ENCODE measurements around the gene PRAMEF11.
"Not testable (repeated sequence)": the region's sequence is repeated elsewhere in the genome, so short reads cannot be mapped to it uniquely, and the experiment has no call there.

PRAMEF11 gene

GRCh38 chr1:12831310-12831709, at the start of gene PRAMEF11:
Gene PRAMEF11 (minus strand): TSS chr1:12831410. CDS start chr1:12828789, 2,621 bp downstream.
- H3K4me1 ChIP-seq (ENCODE audit: control insufficient read depth in 1 of 2, insufficient read depth in 2 of 2, low read length in 2 of 2); H3K9me3 ChIP-seq (ENCODE audit: control insufficient read depth in 1 of 2, low read length in 2 of 2); H3K27me3 ChIP-seq (ENCODE audit: control insufficient read depth in 1 of 2, insufficient read depth in 2 of 2, low read length in 2 of 2); H3K36me3 ChIP-seq (ENCODE audit: control insufficient read depth in 1 of 2, insufficient read depth in 2 of 2, low read length in 2 of 2); H3K27ac ChIP-seq (ENCODE audit: low read depth, low read length); H3K4me3 ChIP-seq (ENCODE audit: low read depth in 1 of 2, low read length in 2 of 2); H3K9ac ChIP-seq (ENCODE audit: low read depth in 1 of 2, low read length in 2 of 2): not testable (repeated sequence)

GRCh38 chr1:12878453-12878852, 47.2 kb upstream of the PRAMEF11 start:
- H3K36me3 ChIP-seq (ENCODE audit: control insufficient read depth in 1 of 2, insufficient read depth in 2 of 2, low read length in 2 of 2); H3K27me3 ChIP-seq (ENCODE audit: control insufficient read depth in 1 of 2, insufficient read depth in 2 of 2, low read length in 2 of 2); H3K9me3 ChIP-seq (ENCODE audit: control insufficient read depth in 1 of 2, low read length in 2 of 2); H3K27ac ChIP-seq (ENCODE audit: low read depth, low read length); H3K4me1 ChIP-seq (ENCODE audit: control insufficient read depth in 1 of 2, insufficient read depth in 2 of 2, low read length in 2 of 2); H3K9ac ChIP-seq (ENCODE audit: low read depth in 1 of 2, low read length in 2 of 2); H3K4me3 ChIP-seq (ENCODE audit: low read depth in 1 of 2, low read length in 2 of 2): not testable (repeated sequence)

GRCh38 chr1:12863131-12863880, 32.1 kb upstream of the PRAMEF11 start:
- not testable (repeated sequence) for H3K27ac ChIP-seq (ENCODE audit: low read depth, low read length); H3K9me3 ChIP-seq (ENCODE audit: control insufficient read depth in 1 of 2, low read length in 2 of 2); H3K27me3 ChIP-seq (ENCODE audit: control insufficient read depth in 1 of 2, insufficient read depth in 2 of 2, low read length in 2 of 2); H3K9ac ChIP-seq (ENCODE audit: low read depth in 1 of 2, low read length in 2 of 2); H3K4me1 ChIP-seq (ENCODE audit: control insufficient read depth in 1 of 2, insufficient read depth in 2 of 2, low read length in 2 of 2); H3K4me3 ChIP-seq (ENCODE audit: low read depth in 1 of 2, low read length in 2 of 2); H3K36me3 ChIP-seq (ENCODE audit: control insufficient read depth in 1 of 2, insufficient read depth in 2 of 2, low read length in 2 of 2)

- not testable (repeated sequence) for H3K36me3 ChIP-seq (ENCODE audit: control insufficient read depth in 1 of 2, insufficient read depth in 2 of 2, low read length in 2 of 2); H3K9me3 ChIP-seq (ENCODE audit: control insufficient read depth in 1 of 2, low read length in 2 of 2); H3K27ac ChIP-seq (ENCODE audit: low read depth, low read length); H3K27me3 ChIP-seq (ENCODE audit: control insufficient read depth in 1 of 2, insufficient read depth in 2 of 2, low read length in 2 of 2); H3K4me1 ChIP-seq (ENCODE audit: control insufficient read depth in 1 of 2, insufficient read depth in 2 of 2, low read length in 2 of 2); H3K9ac ChIP-seq (ENCODE audit: low read depth in 1 of 2, low read length in 2 of 2); H3K4me3 ChIP-seq (ENCODE audit: low read depth in 1 of 2, low read length in 2 of 2)
Measured at GRCh38 chr1:12856786-12857185, 25.6 kb upstream of the PRAMEF11 start, which contains the start of gene PRAMEF2. Gene PRAMEF2 (plus strand): TSS chr1:12857086. CDS start chr1:12859010, 1,924 bp downstream.

- no peak overlapping the region for H3K27ac ChIP-seq (ENCODE audit: low read depth, low read length)
- no peaks in the 10 kb centered on the region for H3K36me3 ChIP-seq (ENCODE audit: control insufficient read depth in 1 of 2, insufficient read depth in 2 of 2, low read length in 2 of 2)
- no peaks in the 10 kb centered on the region for H3K27me3 ChIP-seq (ENCODE audit: control insufficient read depth in 1 of 2, insufficient read depth in 2 of 2, low read length in 2 of 2)
- no peak overlapping the region for H3K4me3 ChIP-seq (ENCODE audit: low read depth in 1 of 2, low read length in 2 of 2)
- H3K9me3 ChIP-seq (ENCODE audit: control insufficient read depth in 1 of 2, low read length in 2 of 2) = no peaks in the 10 kb centered on the region
- no peaks in the 10 kb centered on the region for H3K4me1 ChIP-seq (ENCODE audit: control insufficient read depth in 1 of 2, insufficient read depth in 2 of 2, low read length in 2 of 2)
- H3K9ac ChIP-seq (ENCODE audit: low read depth in 1 of 2, low read length in 2 of 2) = no peak overlapping the region
Measured at GRCh38 chr1:12851779-12852178, 20.6 kb upstream of the PRAMEF11 start.

- H3K36me3 ChIP-seq (ENCODE audit: control insufficient read depth in 1 of 2, insufficient read depth in 2 of 2, low read length in 2 of 2); H3K27me3 ChIP-seq (ENCODE audit: control insufficient read depth in 1 of 2, insufficient read depth in 2 of 2, low read length in 2 of 2); H3K9ac ChIP-seq (ENCODE audit: low read depth in 1 of 2, low read length in 2 of 2); H3K4me1 ChIP-seq (ENCODE audit: control insufficient read depth in 1 of 2, insufficient read depth in 2 of 2, low read length in 2 of 2); H3K9me3 ChIP-seq (ENCODE audit: control insufficient read depth in 1 of 2, low read length in 2 of 2); H3K27ac ChIP-seq (ENCODE audit: low read depth, low read length); H3K4me3 ChIP-seq (ENCODE audit: low read depth in 1 of 2, low read length in 2 of 2): not testable (repeated sequence)
Measured at GRCh38 chr1:12848620-12849019, 17.4 kb upstream of the PRAMEF11 start, which contains the start of gene HNRNPCL1. Gene HNRNPCL1 (minus strand): TSS chr1:12848720. CDS start chr1:12848289, 431 bp downstream.

GRCh38 chr1:12833251-12833650, 2.0 kb upstream of the PRAMEF11 start:
- not testable (repeated sequence) for H3K27me3 ChIP-seq (ENCODE audit: control insufficient read depth in 1 of 2, insufficient read depth in 2 of 2, low read length in 2 of 2); H3K4me3 ChIP-seq (ENCODE audit: low read depth in 1 of 2, low read length in 2 of 2); H3K9ac ChIP-seq (ENCODE audit: low read depth in 1 of 2, low read length in 2 of 2); H3K36me3 ChIP-seq (ENCODE audit: control insufficient read depth in 1 of 2, insufficient read depth in 2 of 2, low read length in 2 of 2); H3K9me3 ChIP-seq (ENCODE audit: control insufficient read depth in 1 of 2, low read length in 2 of 2); H3K27ac ChIP-seq (ENCODE audit: low read depth, low read length); H3K4me1 ChIP-seq (ENCODE audit: control insufficient read depth in 1 of 2, insufficient read depth in 2 of 2, low read length in 2 of 2)

- not testable (repeated sequence) for H3K4me3 ChIP-seq (ENCODE audit: low read depth in 1 of 2, low read length in 2 of 2); H3K27ac ChIP-seq (ENCODE audit: low read depth, low read length); H3K4me1 ChIP-seq (ENCODE audit: control insufficient read depth in 1 of 2, insufficient read depth in 2 of 2, low read length in 2 of 2); H3K27me3 ChIP-seq (ENCODE audit: control insufficient read depth in 1 of 2, insufficient read depth in 2 of 2, low read length in 2 of 2); H3K9me3 ChIP-seq (ENCODE audit: control insufficient read depth in 1 of 2, low read length in 2 of 2); H3K36me3 ChIP-seq (ENCODE audit: control insufficient read depth in 1 of 2, insufficient read depth in 2 of 2, low read length in 2 of 2); H3K9ac ChIP-seq (ENCODE audit: low read depth in 1 of 2, low read length in 2 of 2)
Measured at GRCh38 chr1:12819061-12819460, 12.1 kb downstream of the PRAMEF11 start.

- no peaks in the 10 kb centered on the region for H3K4me1 ChIP-seq (ENCODE audit: control insufficient read depth in 1 of 2, insufficient read depth in 2 of 2, low read length in 2 of 2)
- no peaks in the 10 kb centered on the region for H3K9me3 ChIP-seq (ENCODE audit: control insufficient read depth in 1 of 2, low read length in 2 of 2)
- H3K27me3 ChIP-seq (ENCODE audit: control insufficient read depth in 1 of 2, insufficient read depth in 2 of 2, low read length in 2 of 2) = no peaks in the 10 kb centered on the region
- H3K36me3 ChIP-seq (ENCODE audit: control insufficient read depth in 1 of 2, insufficient read depth in 2 of 2, low read length in 2 of 2) = no peaks in the 10 kb centered on the region
- H3K9ac ChIP-seq (ENCODE audit: low read depth in 1 of 2, low read length in 2 of 2) = no peak overlapping the region
- H3K27ac ChIP-seq (ENCODE audit: low read depth, low read length) = no peak overlapping the region
- no peak overlapping the region for H3K4me3 ChIP-seq (ENCODE audit: low read depth in 1 of 2, low read length in 2 of 2)
Measured at GRCh38 chr1:12811409-12811784, 19.8 kb downstream of the PRAMEF11 start.

GRCh38 chr1:12810691-12811408, 20.4 kb downstream of the PRAMEF11 start:
- Histone ChIP-seq H3K4me3 (ENCODE audit: low read depth in 1 of 2, low read length in 2 of 2) (no peak overlapping the region), H3K9ac (ENCODE audit: low read depth in 1 of 2, low read length in 2 of 2) (no peak overlapping the region), H3K4me1 (ENCODE audit: control insufficient read depth in 1 of 2, insufficient read depth in 2 of 2, low read length in 2 of 2) (no peaks in the 10 kb centered on the region), H3K36me3 (ENCODE audit: control insufficient read depth in 1 of 2, insufficient read depth in 2 of 2, low read length in 2 of 2) (no peaks in the 10 kb centered on the region), H3K27me3 (ENCODE audit: control insufficient read depth in 1 of 2, insufficient read depth in 2 of 2, low read length in 2 of 2) (no peaks in the 10 kb centered on the region), H3K27ac (ENCODE audit: low read depth, low read length) (no peak overlapping the region), H3K9me3 (ENCODE audit: control insufficient read depth in 1 of 2, low read length in 2 of 2) (no peaks in the 10 kb centered on the region)

All from duodenal mucosa (tissue), 2 donors.